Tibial nerve (tissue), 4 donors: ENCODE measurements around the gene HPS6. TPM values are rescaled to one million over a fixed set of nuclear protein-coding genes. Genes with fewer than 3 reads are reported as not detected.

Experiments used
- DNase-seq, 2 donors: peaks; one replicate each; pipeline ENCODE4 v3.0.0-alpha.2; 2019; ENCODE audit warnings: low spot score in 2 of 2
- H3K27ac ChIP-seq, 4 donors: fragments of 200-600 bp; sonication (generic) in 3 of 4; one replicate each; pipeline ENCODE4 v1.5.1; 2017 to 2019; ENCODE audit warnings: mild to moderate bottlenecking in 1 of 4
- H3K27me3 ChIP-seq, 2 donors: fragments of 200-600 bp; sonication (generic) in 1 of 2; one replicate each; pipeline versions ENCODE4 v1.5.1 to v1.6.0; 2017 to 2019
- H3K36me3 ChIP-seq, 3 donors: fragments of 200-600 bp; sonication (generic); one replicate each; pipeline ENCODE4 v1.5.1; 2018 to 2019
- H3K4me1 ChIP-seq, 4 donors: fragments of 200-600 bp; sonication (generic) in 3 of 4; one replicate each; pipeline ENCODE4 v1.5.1; 2017 to 2019
- H3K4me3 ChIP-seq, 4 donors: fragments of 200-600 bp; sonication (generic) in 3 of 4; one replicate each; pipeline ENCODE4 v1.5.1; 2017 to 2019; ENCODE audit warnings: mild to moderate bottlenecking in 1 of 4, moderate library complexity in 1 of 4
- H3K9me3 ChIP-seq, 4 donors: fragments of 200-600 bp; sonication (generic) in 3 of 4; one replicate each; pipeline ENCODE4 v1.5.1; 2017 to 2019
- CTCF ChIP-seq, 5 experiments: fragments of 200-600 bp in 3 of 5; fragments of 450-650 bp in 2 of 5; sonication (generic) in 3 of 5; IDR thresholded peaks; one replicate each; pipeline ENCODE4 v1.5.1; 2016 to 2019; ENCODE audit warnings: antibody characterized with exemption in 5 of 5, mild to moderate bottlenecking in 3 of 5, moderate library complexity in 2 of 5
- EP300 ChIP-seq, 2 donors: sonication (generic); formaldehyde crosslinking; IDR thresholded peaks; one replicate each; pipeline ENCODE4 v1.6.1; 2017; ENCODE audit warnings: antibody characterized with exemption in 2 of 2, mild to moderate bottlenecking in 1 of 2
- POLR2A ChIP-seq, 2 donors: fragments of 450-650 bp; IDR thresholded peaks; one replicate each; pipeline ENCODE4 v1.6.1; 2017; ENCODE audit warnings: antibody characterized with exemption in 2 of 2, mild to moderate bottlenecking in 2 of 2, moderate library complexity in 2 of 2
- WGBS, 2 donors: methylation state at CpG; one replicate each; pipeline ENCODE4 v1.1.5; 2018; 5-methylcytosine and 5-hydroxymethylcytosine counted together
- small RNA-seq: library from RNA; depleted of rRNA; stranded (forward); fragments of <200 nt; gene quantifications from one replicate; pipeline ENCODE3, GENCODE V24; 2016
- total RNA-seq, 4 donors: library from RNA; depleted of rRNA; stranded (reverse); fragments of >200 nt; gene quantifications; one replicate each; pipeline ENCODE4 v1.1.0, GENCODE V29; 2016

Gene HPS6
- total RNA-seq, 4 donors from 2014 or later, result 33.5 to 36.5 (median 34.8) TPM

GRCh38 chr10:102116656-102117055 lies 51.5 kb downstream of the HPS6 start:
- Histone ChIP-seq H3K27me3 (no peaks in the 10 kb centered on the region), H3K9me3 (no peaks in the 10 kb centered on the region), H3K36me3 (peaks cover 0 to 1% (median 0%) of the 10 kb centered on the region in 3 donors), H3K4me1 (peaks cover 7 to 85% (median 72%) of the 10 kb centered on the region in 4 donors), H3K4me3 (peak overlapping the region in 2 of 4 donors; percentile 8 to 93), H3K27ac (peak overlapping the region; percentile 92 to 100 (median 98))
- no peak for DNase-seq
- TF ChIP-seq POLR2A (IDR thresholded peaks at IDR 0.05) (no peak), CTCF (IDR thresholded peaks at IDR 0.05) (no peak), EP300 (IDR thresholded peaks at IDR 0.05) (no peak)
- WGBS, 2 donors, result 57 to 60% methylated on average over 1 of the region's 1 CpG

Small RNA genes within 50 kb of the gene (small RNA-seq; reads per million reads assigned to genes)
- gene AL500527.1 (not detected), gene AL500527.2 (not detected)

Other genes with a start within 250 kb of the HPS6 start
- 100 to 1,000 TPM; 206 to 249 (median 224) TPM for gene OGA, start 246.9 kb upstream of the HPS6 start, total RNA-seq
- 10 to 100 TPM in 3 of 4 donors, 1 to 10 TPM in 1; 6.1 to 63.9 (median 37.2) TPM for gene KCNIP2, start 221.5 kb upstream of the HPS6 start, total RNA-seq
- 10 to 100 TPM; 16.9 to 19.5 (median 18.5) TPM for gene ARMH3, start 9.2 kb upstream of the HPS6 start, total RNA-seq
- gene LDB1, start 55.0 kb downstream of the HPS6 start, total RNA-seq, result 10 to 100 TPM; 37.0 to 50.7 (median 45.8) TPM
- 10 to 100 TPM; 10.1 to 26.4 (median 18.7) TPM for gene PPRC1, start 67.7 kb downstream of the HPS6 start, total RNA-seq
- gene NOLC1, start 87.0 kb downstream of the HPS6 start, total RNA-seq, result 10 to 100 TPM; 31.2 to 58.2 (median 51.4) TPM
- not detected for gene ELOVL3, start 160.9 kb downstream of the HPS6 start, total RNA-seq
- gene PITX3, start 176.2 kb downstream of the HPS6 start, total RNA-seq, result not detected
- gene GBF1, start 180.2 kb downstream of the HPS6 start, total RNA-seq, result 10 to 100 TPM; 31.0 to 38.0 (median 36.1) TPM